Testis (tissue), 2 donors: ENCODE data around the gene MYLK.

Experiments
- POLR2A ChIP-seq: fragments of 450-650 bp; IDR thresholded peaks from one replicate; pipeline ENCODE4 v1.6.1; 2017; ENCODE audit warnings: antibody characterized with exemption, mild to moderate bottlenecking, moderate library complexity
- TF ChIP-seq, protein P1 (sequence below), 3 experiments: fragments of 450-650 bp in 2 of 3; fragments of 200-600 bp in 1 of 3; sonication (generic) in 1 of 3; IDR thresholded peaks; one replicate each; pipeline ENCODE4 v1.5.1; 2016 to 2019; ENCODE audit warnings: antibody characterized with exemption in 3 of 3, mild to moderate bottlenecking in 2 of 3, moderate library complexity in 1 of 3

DNA sequence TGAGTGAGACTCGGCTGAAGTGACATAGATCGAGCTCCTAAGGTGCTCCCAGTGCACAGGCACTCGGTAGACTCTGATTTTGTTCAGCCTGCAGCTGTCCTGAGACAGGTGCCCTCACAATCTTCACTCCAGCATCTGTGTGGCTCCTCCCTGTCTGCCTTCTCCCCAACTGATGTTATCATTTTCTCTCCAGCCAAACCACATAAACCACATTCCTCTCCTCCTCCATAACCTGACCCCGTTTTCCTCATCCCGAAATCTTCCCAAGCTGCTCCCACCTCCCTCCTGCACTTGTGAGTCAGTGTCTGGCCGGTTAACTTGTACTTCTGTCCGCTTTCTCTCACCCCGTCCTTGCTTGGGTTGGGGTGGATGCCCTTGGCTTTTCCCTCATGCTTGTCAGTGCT, 206.0 kb downstream of the MYLK start:
- TF ChIP-seq, protein P1, sequence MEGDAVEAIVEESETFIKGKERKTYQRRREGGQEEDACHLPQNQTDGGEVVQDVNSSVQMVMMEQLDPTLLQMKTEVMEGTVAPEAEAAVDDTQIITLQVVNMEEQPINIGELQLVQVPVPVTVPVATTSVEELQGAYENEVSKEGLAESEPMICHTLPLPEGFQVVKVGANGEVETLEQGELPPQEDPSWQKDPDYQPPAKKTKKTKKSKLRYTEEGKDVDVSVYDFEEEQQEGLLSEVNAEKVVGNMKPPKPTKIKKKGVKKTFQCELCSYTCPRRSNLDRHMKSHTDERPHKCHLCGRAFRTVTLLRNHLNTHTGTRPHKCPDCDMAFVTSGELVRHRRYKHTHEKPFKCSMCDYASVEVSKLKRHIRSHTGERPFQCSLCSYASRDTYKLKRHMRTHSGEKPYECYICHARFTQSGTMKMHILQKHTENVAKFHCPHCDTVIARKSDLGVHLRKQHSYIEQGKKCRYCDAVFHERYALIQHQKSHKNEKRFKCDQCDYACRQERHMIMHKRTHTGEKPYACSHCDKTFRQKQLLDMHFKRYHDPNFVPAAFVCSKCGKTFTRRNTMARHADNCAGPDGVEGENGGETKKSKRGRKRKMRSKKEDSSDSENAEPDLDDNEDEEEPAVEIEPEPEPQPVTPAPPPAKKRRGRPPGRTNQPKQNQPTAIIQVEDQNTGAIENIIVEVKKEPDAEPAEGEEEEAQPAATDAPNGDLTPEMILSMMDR (IDR thresholded peaks at IDR 0.05), result no peak
- no peak for TF ChIP-seq POLR2A
